ENCODE data around the gene PPP1R12B. TPM values are rescaled to one million over a fixed set of nuclear protein-coding genes. Genes with fewer than 3 reads are reported as not detected.

Gene PPP1R12B
- total RNA-seq, 2 experiments from 2014 or later, result 19.1 to 23.5 TPM

GRCh38 chr1:202624088-202624780, 275.7 kb downstream of the PPP1R12B start:
- no peak for DNase-seq (ENCODE audit: low spot score)
- H2AFZ ChIP-seq (ENCODE audit: low read length), result no peak overlapping the region
- no TSS peak for BruUV-seq (replicated peaks)
- H3K4me2 ChIP-seq (ENCODE audit: low read length), result no peak overlapping the region
- ChIA-PET POLR2A (no interaction called here), CTCF (ENCODE audit: unreplicated experiment) (interaction anchor here (0.6 kb wide), 1 partner anchor 24 kb away, joined by 3 read pairs; no protein-coding TSS in a partner anchor)
- no peaks in the 10 kb centered on the region for H3K9me3 ChIP-seq (ENCODE audit: low read length)
- peaks cover 25% of the 10 kb centered on the region for H3K4me1 ChIP-seq (ENCODE audit: insufficient read depth, low read length, poor library complexity, severe bottlenecking)
- TF ChIP-seq CTCF (conservative IDR thresholded peaks at IDR 0.05; ENCODE audit: low read length) (no peak), EZH2phosphoT487 (IDR thresholded peaks at IDR 0.05; ENCODE audit: borderline replicate concordance, low read depth, low read length) (no peak)
- H3K36me3 ChIP-seq (ENCODE audit: insufficient read depth, low read length), result no peaks in the 10 kb centered on the region
- no peaks in the 10 kb centered on the region for H4K20me1 ChIP-seq (ENCODE audit: insufficient read depth, low read length)
- no peak overlapping the region for H3K27ac ChIP-seq (ENCODE audit: low read depth, low read length, poor library complexity, severe bottlenecking)
- intact Hi-C loops (cut with micrococcal nuclease; ENCODE audit: unreplicated experiment), result no loop called here
- H3K79me2 ChIP-seq (ENCODE audit: insufficient read depth, low read depth, low read length), result no peaks in the 10 kb centered on the region
- no peak overlapping the region for H3K4me3 ChIP-seq (ENCODE audit: low read depth, low read length, poor library complexity, severe bottlenecking)
- no peaks in the 10 kb centered on the region for H3K9me2 ChIP-seq (ENCODE audit: insufficient read depth, low read length)

- intact Hi-C loops (cut with micrococcal nuclease; ENCODE audit: unreplicated experiment), result loop anchor here (1.0 kb wide), 1 partner anchor 160 kb away; no protein-coding TSS in a partner anchor
Measured at GRCh38 chr1:202624781-202625108, 276.2 kb downstream of the PPP1R12B start.

More at GRCh38 chr1:202624781-202625108, 276.2 kb downstream of the PPP1R12B start:
- Histone ChIP-seq H3K36me3 (ENCODE audit: insufficient read depth, low read length) (no peaks in the 10 kb centered on the region), H3K9me3 (ENCODE audit: low read length) (no peaks in the 10 kb centered on the region), H3K4me1 (ENCODE audit: insufficient read depth, low read length, poor library complexity, severe bottlenecking) (peaks cover 27% of the 10 kb centered on the region), H3K27ac (ENCODE audit: low read depth, low read length, poor library complexity, severe bottlenecking) (no peak overlapping the region), H3K9me2 (ENCODE audit: insufficient read depth, low read length) (no peaks in the 10 kb centered on the region), H4K20me1 (ENCODE audit: insufficient read depth, low read length) (no peaks in the 10 kb centered on the region), H3K4me3 (ENCODE audit: low read depth, low read length, poor library complexity, severe bottlenecking) (no peak overlapping the region), H3K4me2 (ENCODE audit: low read length) (no peak overlapping the region), H2AFZ (ENCODE audit: low read length) (no peak overlapping the region), H3K79me2 (ENCODE audit: insufficient read depth, low read depth, low read length) (no peaks in the 10 kb centered on the region)
- BruUV-seq (replicated peaks), result no TSS peak
- ChIA-PET CTCF (ENCODE audit: unreplicated experiment) (interaction anchor here (1.0 kb wide), 1 partner anchor 11 kb away, joined by 3 read pairs; no protein-coding TSS in a partner anchor), POLR2A (no interaction called here)
- TF ChIP-seq EZH2phosphoT487 (IDR thresholded peaks at IDR 0.05; ENCODE audit: borderline replicate concordance, low read depth, low read length) (no peak), CTCF (conservative IDR thresholded peaks at IDR 0.05; ENCODE audit: low read length) (no peak)
- DNase-seq (ENCODE audit: low spot score), result no peak

All from OCI-LY7 (cell line).